HUDEP-2 (cell line): ENCODE data around the gene MYBPC3.

Experiments
- DNase-seq, 76 experiments: peaks; one replicate each; lab custom pipeline; 2025; ENCODE audit not compliant: unreplicated experiment in 76 of 76; lab: John Stamatoyannopoulos, UW

MYBPC3 gene

DNA sequence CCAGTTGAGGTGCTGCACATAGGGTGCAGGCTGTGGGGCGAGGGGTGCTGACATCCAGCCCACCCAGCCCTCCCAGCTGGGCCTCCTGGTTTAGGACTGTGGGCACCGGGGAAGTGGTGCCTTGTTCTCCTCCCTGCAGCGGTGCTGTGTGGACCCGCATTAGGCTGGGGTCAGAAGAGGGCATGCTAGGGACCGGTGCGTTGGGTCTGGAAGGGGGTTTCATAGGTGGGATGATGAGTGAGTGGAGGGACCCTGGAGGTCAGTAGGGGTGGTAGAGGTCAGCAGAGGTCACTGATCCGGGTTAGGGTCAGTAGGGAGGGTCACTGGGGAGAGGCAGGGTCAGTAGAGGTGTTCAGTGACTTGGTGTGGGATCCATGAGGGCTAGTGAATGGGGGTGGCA, 6.7 kb upstream of the MYBPC3 start:
- no peak for DNase-seq

DNA sequence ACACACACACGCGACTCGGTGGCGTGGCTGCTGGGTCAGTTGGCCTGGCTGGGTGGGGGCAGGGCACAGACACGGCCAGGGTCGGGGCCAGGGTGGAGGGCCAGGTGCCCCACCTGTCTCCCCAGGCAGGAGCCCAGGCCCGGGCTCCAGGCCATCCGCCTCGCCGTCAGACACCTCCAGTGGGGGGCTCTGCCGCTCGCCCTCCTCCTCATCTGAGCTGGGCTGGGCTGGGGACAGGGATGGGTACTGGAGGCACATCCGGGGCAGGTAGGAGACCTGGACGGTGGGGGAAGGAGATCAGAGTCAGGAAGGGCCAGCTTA, 6.2 kb upstream of the MYBPC3 start:
- no peak for DNase-seq

DNA sequence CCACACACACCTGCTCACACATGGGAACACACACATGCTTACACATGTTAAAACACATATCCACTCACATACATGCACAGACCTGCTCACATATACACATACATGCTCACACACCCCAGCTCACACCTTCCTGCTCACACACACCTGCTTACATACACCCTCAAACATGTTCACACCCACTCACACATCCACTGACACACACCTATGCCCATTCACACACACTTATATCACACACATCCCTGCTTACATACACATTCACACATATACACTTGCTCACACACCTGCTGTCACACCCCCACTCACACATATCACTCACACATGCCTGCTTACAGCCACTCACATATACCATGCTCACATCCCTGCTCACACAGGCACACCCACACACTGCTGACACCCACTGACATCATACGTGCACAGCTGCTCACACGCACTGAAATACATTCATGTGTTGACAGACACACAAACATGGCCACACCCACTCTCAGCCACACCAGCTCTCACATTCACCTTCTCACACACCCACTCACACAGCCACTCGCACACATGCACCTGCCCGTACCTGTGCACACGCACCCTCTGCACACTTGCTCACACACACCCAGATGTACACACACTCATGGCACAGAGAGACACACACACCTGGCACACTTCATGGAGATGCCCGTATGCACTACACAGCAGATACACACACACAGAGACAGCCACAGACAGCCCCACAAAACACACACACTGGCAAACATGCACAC, 5.7 kb upstream of the MYBPC3 start:
- no peak for DNase-seq

DNA sequence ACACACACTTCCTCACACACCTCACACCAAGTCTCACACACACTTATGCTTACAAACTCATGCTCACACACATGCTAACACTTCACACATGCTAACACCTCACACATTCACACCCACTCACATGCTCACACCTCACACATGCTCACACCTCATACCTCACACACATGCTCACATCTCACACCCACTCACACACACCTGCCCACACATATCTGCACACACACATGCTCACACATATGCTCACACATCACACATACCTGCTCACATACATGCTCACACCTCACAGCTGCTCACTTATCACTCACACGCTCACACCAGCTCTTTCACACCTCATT, 4.5 kb upstream of the MYBPC3 start:
- no peak for DNase-seq

GRCh38 chr11:47356129-47356997, 3.9 kb upstream of the MYBPC3 start:
- DNase-seq: no peak

- DNase-seq: peak in 52 of 76 experiments; percentile 6 to 61 (median 37)
These were observed 3.0 kb upstream of the MYBPC3 start for GRCh38 chr11:47355283-47356128.

GRCh38 chr11:47354913-47355282, 2.4 kb upstream of the MYBPC3 start:
- DNase-seq: no peak

DNA sequence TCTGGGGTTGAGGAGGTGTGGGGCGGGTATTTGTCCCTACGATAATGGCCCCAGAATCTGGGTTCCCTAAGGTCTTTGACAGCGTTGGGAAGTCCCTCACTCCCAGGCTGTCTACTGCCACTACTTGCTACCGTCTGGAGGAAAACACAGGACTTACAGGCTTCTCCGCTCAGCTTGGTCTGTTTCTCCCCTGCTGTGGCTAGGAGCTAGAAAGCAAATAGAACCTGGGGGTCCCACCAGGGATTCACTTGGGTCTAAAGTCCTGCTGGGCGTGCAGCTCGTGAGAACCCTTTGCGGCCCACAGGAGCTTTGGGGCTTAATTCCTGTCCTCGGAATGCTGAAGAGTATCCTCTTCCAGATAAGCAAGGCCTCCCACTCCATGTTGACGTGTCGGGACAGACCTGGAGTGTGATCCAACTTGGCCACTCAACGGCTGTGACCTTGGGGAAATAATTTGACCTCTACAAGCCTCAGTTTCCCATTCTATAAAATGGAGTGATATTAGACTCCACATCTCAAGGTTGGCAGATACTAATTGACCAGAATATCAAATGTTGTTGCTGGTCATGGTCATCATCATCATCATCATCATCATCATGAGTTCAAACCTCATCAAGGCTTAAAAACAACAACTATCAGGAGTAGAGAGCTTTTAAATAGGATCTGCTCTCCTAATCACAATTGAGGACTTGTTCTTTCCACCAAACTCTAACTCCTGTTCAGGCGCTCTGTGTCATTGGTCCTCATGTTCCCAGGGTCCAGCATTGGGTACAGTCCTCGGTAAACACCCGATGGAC, 1.7 kb upstream of the MYBPC3 start:
- no peak for DNase-seq

DNA sequence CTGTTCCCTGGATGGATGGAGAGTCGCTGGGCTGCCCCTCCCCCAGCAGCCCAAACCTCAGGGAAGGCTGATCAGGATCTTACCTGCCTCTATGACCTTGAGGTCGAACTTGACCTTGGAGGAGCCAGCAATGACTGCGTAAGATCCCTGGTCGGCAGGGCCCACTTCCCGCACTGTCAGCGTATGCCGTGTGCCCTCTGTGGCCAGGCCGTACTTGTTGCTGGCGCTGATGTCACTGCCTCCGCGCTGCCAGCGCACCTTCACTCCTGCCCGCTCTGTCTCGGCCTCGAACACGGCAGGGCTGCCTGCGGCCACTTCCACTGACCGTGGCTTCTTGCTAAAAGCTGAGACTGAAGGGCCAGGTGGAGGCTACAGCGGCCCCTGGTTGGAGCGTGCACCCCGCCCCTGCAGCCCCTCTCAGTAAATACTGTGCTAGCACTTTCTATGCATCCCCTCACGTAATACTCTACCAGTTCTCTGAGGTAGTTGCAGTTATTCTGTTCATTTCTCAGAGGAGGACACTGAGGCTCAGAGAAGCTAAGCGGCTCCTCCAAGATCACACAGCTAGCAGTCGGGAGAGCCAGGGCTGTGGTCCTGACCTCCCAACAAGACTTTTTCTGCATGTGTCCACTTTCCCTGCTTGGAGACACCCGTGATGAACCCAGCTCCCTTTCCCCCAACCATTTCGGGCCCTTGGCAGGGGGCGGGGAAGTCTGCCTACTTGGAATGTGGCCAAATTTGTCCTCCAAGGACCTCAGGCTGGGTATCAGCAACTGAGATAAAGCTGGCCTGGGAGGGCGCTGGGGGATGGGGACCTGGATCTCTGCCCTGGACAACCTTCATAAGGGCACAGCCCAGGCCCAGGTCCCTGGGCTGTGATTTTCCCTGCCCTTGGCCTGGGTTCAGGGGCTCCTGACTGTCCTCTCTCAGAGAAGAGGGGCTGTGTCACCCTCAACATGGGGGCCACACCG, 1.1 kb downstream of the MYBPC3 start:
- DNase-seq: peak in 12 of 76 experiments; percentile 4 to 29 (median 8)

DNA sequence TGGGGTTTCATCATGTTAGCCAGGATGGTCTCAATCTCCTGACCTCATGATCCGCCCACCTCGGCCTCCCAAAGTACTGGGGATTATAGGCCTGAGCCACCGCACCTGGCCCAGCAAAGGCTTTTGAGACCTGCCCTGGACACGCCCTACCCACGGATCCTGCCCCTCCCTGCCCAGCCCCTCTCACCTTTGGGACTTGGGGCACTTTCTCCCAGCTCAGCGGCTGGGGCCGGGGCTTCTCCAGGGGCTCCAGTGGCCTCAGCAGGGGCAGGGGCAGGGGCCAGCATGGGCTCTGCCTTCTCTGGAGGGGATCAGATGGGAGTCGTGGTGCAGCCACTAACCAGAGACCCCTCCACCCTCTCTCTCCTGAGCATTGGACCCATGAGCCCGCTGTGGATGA, 2.2 kb downstream of the MYBPC3 start:
- no peak for DNase-seq

DNA sequence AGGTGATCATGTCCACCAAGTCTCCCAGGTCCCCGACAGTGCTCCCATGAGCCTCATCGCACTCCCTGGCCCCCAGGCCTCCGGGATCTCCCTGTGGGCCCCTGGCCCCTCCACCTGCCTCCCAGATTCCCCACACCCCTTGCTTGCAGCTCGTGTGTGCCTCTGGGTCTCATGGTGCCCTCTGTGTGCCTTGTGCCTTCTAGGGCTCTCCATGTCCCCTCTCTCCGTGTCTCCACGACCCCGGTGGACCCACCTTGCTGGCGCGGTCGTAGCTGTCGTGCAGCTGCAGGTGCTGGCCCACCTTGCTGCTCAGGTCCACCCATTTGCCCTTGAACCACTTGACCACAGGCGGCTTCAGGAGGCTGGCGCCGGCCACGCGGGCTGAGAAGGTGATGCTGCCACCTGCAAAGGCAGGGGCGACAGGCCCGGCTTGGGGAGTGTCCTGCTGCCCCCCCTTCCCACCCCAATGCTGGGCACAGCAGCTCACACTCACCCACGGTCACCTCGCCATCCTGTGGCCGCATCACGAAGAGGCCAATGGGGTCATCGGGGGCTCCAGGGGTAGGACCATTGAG, 2.9 kb downstream of the MYBPC3 start:
- DNase-seq: no peak

GRCh38 chr11:47348859-47349258, 3.6 kb downstream of the MYBPC3 start:
- peak in 52 of 76 experiments; percentile 4 to 63 (median 32) for DNase-seq

DNA sequence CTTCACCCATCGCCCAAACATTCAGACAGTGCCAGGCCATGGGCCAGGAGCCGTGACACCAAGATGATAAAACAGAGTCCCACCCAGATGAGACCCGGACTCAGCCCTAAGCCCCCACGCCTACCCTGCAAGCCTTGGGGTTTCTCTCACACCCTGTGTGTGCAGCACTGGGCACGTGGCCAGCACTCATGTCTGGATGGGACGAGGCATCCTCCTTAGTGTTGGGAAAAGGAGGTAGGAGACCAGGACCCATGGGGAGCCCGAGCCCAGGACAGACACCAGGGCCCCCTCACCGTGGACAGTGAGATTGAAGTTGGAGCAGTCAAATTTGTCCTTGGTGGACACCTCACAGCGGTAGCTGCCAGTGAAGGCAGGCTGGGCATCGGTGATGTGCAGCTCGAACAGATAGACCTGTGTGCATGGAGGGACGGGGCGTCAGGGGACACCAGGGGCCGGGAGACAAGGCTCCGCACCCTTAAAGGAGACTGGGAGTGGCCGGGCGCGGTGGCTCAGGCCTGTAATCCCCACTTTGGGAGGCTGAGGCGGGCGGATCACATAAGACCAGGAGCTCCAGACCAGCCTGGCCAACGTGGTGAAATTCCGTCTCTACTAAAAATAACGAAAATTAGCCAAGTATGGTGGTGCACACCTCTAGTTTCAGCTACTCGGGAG, 4.2 kb downstream of the MYBPC3 start:
- no peak for DNase-seq

DNA sequence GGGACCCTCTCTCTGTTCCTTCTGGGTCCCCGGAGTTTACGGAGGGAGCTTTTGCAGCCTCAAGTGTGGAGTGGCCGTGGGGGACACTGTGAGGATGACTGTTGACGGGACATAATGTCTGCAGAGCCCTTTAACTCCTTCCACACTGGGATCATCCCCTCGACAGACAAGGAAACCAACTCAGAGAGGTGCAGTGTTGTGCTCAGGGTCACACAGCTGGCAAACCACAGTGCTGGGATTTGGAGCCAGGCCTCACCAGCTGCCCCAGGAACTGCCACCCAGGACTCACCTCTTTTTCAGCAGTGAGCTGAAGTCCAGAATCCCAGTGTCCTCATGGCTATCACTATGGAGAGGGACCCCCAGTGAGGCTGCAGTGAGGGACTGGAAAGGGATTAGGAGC, 5.4 kb downstream of the MYBPC3 start:
- DNase-seq: no peak

GRCh38 chr11:47345890-47346563, 6.5 kb downstream of the MYBPC3 start:
- DNase-seq: no peak

DNA sequence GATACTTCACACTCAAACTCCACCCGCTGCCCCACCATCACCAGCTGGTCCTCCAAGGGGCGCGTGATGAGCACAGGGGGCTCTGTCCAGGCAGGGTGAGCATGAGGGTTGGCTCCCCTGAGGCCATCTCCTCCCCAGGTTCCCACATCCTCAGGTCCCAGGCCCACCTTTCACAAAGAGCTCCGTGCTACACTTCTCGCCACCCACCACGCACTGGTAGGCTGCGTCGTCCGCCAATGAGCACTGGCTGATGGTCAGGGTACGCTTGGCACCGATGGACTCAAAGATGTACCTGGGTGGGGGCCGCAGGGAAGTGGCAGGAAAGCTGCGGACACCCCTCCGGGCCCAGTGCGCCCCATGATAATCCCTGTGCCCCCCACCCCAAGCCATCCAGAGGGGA, 9.6 kb downstream of the MYBPC3 start:
- DNase-seq: no peak

DNA sequence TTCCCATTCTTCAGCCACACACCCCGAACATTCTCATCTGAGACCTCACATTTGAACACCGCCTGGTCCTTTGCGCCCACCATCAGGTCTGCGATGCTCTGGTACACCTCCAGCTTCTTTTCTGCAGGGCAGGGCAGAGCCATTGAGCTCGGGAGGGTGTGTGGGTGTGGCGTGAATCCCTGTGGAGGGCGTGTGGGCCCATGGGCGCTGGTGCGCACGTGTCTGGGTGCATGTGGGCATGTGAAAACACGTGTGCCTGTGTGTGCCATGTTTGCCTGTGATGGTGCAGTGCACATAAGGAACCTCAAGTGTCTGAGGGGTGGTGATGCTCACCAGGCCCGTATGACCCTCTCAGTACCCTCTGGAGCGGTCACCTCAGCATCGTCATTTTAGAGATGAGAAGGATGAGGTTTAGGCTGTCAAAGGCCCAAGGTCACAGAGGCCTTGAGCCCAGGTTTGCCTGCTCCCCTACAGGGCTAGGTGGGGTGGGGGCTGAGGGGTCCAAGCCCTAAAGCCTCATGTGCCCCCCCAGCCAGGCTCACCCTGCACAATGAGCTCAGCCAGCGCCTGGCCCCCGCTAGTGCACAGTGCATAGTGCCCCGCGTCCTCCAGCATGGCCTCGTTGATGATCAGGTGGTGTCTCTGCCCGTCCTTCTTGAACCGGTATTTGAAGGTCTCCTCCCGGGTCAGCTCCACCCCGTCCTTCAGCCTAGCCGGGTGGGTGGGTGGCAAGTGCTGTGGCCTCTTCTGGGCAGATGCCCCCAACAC, 10.3 kb downstream of the MYBPC3 start:
- no peak for DNase-seq
